ENCODE data around the gene KRT2.
A peak's percentile ranks its signal among the peaks of the same experiment; 100 is the strongest.

KRT2 gene

GRCh38 chr12:52651726-52652261 is at the start of gene KRT2:
Gene KRT2 (minus strand): TSS chr12:52652211. CDS start chr12:52652142, 69 bp downstream.
- no peak for DNase-seq

GRCh38 chr12:52701281-52701680 is 49.3 kb upstream of the KRT2 start:
- no peak for DNase-seq

- no peak for DNase-seq
Measured at GRCh38 chr12:52699960-52700359, 47.9 kb upstream of the KRT2 start.

DNA sequence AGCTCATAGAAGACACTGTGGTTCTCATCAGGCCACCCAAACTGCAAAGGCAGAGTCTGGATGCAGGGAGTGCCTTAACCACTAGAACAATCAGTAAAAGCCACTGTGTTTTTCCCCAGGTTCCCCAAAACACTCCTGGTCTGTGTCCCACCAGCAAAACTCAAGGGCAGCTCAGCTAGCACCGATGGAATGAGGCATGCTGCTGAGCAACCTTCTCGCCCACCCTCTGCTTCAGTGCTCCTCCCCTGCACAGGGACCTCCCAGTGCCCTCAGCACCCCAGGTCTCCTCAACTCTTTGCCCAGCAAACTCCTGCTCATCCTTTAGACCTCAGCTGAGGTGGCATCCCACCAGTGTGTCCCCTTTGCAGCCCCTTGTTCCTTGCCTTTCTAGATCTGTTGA is 47.4 kb upstream of the KRT2 start:
- no peak for DNase-seq

- DNase-seq, result no peak
Measured at GRCh38 chr12:52698651-52699340, 46.8 kb upstream of the KRT2 start.

GRCh38 chr12:52697058-52697582 is 45.1 kb upstream of the KRT2 start:
- DNase-seq, result no peak

DNA sequence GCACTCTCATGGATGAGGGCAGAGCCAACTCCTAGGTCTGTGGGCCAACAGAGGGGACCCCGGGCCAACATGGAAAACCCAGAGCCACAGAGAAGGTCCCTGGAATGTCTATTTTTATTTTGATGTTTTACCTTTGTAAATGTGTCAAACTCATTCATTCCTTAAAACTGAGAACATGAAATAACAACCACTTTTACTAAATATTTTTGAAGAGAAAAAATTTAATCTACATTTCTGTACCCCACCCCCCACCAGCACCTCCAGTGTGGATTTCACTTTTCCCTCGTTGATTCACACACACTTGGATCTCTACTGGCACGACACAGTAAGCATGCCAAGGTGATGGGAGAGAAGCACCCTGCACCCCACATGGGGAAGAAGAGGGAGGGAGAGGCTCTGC is 44.6 kb upstream of the KRT2 start:
- no peak for DNase-seq

GRCh38 chr12:52695039-52695438 is 43.0 kb upstream of the KRT2 start:
- no peak for DNase-seq

DNA sequence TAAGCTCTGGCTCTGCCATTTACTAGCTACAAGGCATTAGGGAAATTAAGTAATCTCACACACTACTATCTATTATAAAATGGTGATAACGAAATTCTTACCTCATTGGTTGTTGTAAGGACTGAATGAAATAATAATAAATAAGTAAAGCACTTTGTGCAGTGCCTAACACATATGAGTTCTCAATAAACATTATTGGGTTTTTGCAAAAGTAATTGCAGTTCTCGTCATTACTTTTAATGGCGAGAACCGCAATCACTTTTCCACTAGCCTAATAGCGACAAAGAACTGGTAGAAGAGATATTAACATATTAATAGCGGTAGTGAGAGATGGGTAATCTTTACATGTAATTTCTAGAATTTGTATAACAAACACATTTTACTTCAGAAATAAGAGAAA is 42.1 kb upstream of the KRT2 start:
- DNase-seq, result no peak

DNA sequence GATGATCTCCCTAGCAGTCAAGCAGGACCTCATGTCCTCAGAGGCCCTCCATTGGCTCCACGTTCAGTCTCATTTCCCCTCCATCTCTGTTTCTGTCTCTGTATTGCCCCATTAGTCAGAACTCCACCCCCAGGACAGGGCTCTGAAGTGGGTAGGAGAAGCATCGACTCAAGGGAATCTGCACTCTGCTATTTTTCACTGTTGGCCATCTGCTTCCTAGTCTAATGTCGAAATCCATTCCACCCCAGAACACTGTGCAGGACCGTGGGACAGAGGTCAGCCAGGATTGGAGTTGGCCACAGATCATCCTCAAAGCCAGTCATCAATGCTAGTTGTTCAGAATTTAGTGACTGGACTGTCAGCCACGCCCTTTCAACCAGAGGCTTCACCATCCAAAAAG is 41.2 kb upstream of the KRT2 start:
- DNase-seq, result no peak

GRCh38 chr12:52692254-52692653 is 40.2 kb upstream of the KRT2 start:
- DNase-seq, result no peak

DNA sequence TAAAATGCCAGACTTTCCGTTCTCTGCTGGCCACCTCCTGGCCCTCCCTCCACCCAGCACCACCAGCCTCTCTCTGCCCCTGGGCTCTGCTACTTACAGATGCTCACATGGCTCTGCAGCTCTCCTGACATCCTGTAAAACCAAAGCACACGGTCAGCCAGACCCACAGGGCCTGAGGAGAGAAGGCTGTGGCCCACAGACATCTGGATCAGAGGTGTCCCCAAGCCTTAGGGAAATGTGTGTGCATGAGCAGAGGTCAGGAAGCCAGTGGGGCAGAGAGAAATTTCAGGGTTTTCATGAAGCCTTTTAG is 39.8 kb upstream of the KRT2 start:
- no peak for DNase-seq

DNA sequence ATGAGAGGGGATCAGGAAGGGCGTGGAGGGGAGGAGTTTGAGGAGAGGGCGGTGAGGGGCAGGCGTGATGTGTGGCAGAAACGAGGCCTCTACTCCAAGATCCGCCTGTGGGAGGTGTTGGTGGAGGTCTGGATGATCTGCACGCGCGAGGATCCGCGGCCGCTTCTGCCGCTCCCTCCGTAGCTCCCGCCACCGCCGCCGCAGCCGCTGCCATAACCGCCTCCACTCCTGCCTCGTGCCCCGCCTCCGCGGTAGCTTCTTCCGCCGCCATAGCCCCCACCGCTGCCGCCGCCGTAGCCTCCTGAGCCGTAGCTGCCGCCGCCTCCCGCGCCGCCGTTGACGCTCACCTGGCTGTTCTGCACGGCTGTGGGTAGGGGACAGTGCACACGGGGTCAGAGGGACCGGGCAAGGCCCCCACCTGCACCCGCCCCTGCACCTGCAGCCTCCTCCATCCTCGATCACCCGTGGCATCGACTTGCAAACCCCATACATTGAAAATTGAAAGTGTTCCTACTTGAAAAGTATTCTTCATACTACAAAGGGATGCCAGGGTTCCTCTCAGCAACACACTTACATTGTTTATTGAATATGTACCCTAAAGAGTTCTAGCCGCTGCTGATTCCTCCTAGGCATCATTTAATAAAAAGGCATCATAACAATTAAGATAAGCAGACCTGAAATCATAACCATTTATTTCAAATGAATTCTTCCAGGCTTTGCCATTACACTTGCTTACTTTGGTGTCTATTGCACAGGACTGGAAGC is 39.2 kb upstream of the KRT2 start:
- DNase-seq, result peak; percentile 56

DNA sequence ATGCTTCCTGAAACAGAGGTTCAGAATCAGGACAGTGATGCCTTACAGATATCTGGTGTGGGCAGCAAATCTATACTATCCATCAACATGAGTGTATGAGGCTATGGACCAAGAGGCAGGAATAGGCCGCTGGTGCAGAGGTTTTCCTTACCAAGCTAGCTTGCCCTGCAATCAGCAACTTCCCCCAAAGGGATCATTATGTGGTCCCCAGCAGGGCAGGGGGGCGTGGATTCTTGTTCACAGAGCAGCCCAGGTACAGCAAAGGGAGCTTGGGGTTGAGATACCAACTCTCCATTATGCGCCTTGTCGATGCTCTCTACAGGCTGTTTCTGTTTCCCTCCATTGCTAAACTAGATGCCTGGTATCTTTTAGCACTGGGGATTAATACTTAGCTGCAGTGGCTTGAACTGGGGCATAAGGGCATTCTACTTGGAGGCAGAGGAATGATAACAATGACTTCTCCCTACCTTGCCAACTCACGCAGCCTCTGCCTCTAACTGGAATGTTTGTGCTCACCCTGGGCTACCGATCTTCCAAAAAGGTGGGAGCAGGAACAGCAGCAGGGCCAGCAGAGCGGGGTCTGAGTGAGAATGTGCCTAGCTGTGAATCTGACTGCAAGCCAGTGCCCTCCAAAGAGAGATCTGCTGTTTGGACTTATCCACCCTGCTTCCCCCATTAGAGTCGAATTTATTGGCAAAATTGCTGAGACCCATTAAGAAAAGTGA is 38.5 kb upstream of the KRT2 start:
- no peak for DNase-seq

DNA sequence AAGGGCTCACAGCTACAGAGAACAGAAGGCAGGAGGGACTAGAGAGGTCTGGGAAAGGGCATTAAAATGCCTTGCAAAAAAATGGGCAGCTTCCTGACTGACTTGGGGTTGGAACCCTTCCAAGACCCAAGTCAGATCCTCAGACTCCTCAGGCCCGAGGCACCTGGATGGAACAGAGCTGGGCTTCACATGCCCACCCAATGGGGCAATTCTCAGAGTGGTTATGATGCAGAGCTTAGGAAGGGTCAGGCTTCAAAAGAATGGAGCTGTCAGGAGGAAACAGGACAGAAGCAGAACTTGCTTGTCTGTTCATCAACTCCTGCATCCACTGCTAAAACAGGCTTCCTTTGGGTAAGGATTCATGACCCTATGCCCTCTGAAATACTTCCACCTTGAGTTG is 37.9 kb upstream of the KRT2 start:
- DNase-seq, result no peak

DNA sequence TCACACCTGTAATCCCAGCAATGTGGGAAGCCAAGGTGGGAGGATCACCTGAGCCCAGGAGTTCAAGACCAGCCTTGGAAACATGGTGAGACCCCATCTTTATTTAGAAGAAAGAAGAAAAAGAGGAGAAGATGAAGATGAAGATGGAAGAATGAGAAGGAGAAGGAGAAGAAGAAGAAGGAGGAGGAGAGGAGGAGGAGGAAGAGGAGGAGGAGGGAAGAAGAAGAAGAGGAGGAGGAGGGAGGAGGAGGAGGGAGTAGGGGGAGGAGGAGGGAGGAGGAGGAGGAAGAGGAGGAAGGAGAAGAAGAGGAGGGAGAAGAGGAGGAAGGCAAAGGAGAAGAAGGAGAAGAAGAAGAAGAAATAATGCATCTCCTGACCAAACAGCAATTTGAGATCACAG is 37.2 kb upstream of the KRT2 start:
- DNase-seq, result no peak

DNA sequence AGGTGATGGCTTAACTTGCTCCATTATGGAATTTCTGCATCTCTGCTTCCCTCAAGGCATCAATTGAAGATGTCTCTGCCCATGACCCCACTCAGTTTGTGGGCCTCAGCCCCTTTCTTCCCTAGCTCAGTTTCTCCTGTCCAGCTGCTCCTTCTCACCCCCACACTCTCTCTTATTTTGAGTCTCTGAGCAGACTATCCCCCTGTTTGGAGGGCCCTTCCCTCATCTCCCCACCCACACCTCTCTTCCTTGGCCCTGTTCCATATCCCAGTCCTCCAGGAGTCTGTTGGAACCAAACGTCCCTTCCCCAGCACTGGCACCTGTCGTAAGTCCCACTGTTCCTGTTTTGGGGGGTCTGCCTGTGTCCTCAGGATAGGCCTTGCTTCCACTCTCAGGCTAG is 36.5 kb upstream of the KRT2 start:
- DNase-seq, result no peak

DNA sequence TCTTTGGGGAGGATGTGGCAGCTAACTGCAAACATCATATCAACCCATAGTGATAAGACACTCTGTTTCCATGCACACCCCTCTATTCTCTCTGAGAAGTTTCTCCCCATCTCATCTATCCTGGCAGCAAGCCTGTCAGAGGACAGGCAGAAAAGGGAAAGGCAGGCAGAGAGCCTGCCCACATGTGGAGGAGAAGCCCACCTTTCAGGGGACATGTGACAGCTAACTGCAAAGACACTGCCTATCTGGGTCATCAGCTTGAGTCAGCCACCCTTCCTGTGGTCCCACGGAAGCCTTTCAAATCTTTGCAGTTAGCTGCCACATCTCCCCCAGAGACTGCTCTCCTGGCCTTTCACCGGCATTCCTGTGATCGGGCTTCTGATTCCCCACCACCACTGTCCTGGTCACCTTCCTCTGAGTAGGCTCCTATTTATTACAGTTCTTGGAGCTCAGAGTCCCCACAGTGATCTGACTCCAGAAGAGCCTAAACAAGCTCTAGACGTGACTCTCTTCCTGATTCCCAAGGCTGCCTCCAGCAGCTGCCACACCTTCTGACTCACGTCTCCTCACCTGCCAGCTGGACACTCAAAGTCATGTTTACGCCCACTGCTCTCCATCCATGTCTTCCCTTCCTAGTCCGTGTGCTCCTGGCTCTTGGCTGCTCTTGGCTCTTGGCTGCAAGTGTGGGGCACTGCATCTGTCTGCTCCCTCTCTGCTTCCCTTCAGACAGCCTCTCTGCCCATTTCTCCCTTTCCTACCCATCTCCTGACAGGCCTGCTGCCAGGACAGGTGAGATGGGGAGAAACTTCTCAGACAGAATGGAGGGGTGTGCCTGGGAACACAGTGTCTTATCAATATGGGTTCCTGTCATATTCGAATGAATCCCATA is 35.7 kb upstream of the KRT2 start:
- no peak for DNase-seq

DNA sequence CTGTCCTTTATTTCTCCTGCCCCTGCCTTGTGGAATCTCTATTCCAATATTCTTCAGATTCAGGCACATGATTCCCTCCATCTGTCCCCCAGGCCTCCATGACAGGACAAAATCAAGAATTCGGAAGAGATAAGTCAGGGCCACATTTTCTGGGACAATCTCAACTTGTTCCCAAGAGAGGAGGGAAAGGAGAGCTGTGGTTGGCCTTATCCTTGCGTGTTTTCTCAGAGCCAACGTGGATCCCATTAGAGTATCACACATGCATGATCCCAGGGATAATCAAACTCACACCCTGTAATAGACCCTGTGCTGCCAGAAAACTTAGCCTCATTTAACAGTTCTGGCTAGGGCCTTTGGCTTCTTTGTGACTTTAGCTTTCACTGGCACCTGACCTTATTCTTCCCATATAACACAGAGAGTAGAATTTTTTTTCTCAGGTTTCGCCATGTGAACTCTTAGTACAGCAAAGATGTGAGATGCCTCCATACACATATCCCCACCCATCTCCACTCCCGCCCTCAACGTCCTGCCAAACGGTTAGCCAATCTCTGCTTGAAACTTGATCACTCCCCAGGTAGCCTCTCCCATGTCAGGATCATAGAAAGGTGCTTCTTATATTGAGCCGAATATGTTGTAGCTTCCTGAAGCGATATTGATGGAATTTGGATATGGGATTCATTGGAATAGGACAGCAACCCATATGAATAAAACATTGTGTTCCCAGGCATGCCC is 34.9 kb upstream of the KRT2 start:
- DNase-seq, result no peak

GRCh38 chr12:52686063-52686462 is 34.1 kb upstream of the KRT2 start:
- no peak for DNase-seq

GRCh38 chr12:52685406-52685890 is 33.4 kb upstream of the KRT2 start:
- no peak for DNase-seq

- no peak for DNase-seq
Measured at GRCh38 chr12:52684431-52684830, 32.4 kb upstream of the KRT2 start.
